ENCODE data around the gene MCF2L2.

- TF ChIP-seq CTCF (conservative IDR thresholded peaks at IDR 0.05) (peak; percentile 94), EZH2 (IDR thresholded peaks at IDR 0.05; ENCODE audit: low read depth) (no peak)
Observed at GRCh38 chr3:183385698-183386613, 42.5 kb downstream of the MCF2L2 start.
